HEK293T (cell line): ENCODE data around the gene FAM168A.

Source experiments
- FOXK2 ChIP-seq: fragments of 450-650 bp; IDR thresholded peaks from 2 replicates; pipeline ENCODE4 v1.6.1; 2016; ENCODE audit warnings: mild to moderate bottlenecking
- L3MBTL2 ChIP-seq: fragments of 450-650 bp; conservative IDR thresholded peaks from 2 replicates; pipeline ENCODE4 v1.6.1; 2016; ENCODE audit warnings: mild to moderate bottlenecking
- LEF1 ChIP-seq: fragments of 450-650 bp; IDR thresholded peaks from 2 replicates; pipeline ENCODE4 v1.6.1; 2017; ENCODE audit warnings: mild to moderate bottlenecking, borderline replicate concordance
- SUZ12 ChIP-seq: fragments of 450-650 bp; IDR thresholded peaks from 2 replicates; pipeline ENCODE4 v1.6.1; 2016; ENCODE audit warnings: mild to moderate bottlenecking
- TARDBP ChIP-seq: fragments of 450-650 bp; IDR thresholded peaks from 2 replicates; pipeline ENCODE4 v1.6.1; 2016

DNA sequence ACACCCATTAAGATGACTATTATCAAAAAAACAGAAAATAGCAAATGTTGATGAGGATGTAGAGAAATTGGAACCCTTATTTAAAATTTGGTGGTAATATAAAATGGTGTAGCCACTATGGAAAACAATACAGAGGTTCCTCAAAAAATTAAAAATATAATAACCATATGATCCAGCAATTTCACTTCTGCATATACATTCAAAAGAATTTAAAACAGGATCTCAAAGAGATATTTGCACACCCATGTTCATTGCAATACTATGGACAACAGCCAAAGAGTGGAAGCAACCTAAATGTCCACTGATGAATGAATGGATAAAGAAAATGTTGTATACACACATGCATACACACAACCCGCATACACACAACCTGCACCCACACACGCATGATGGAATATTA lies 102.2 kb downstream of the FAM168A start:
- TF ChIP-seq LEF1 (no peak), L3MBTL2 (no peak), TARDBP (no peak), SUZ12 (no peak), FOXK2 (no peak)
